Gastrocnemius medialis (tissue), 4 donors: Measurements from ENCODE around the gene BICD2.

ENCODE experiments used
- CTCF ChIP-seq, 5 experiments: fragments of 450-650 bp in 3 of 5; fragments of 200-600 bp in 2 of 5; sonication (generic) in 2 of 5; IDR thresholded peaks in 4 of 5; conservative IDR thresholded peaks in 1 of 5; 1 replicate in 4 of 5; 2 replicates in 1 of 5; pipeline ENCODE4 v1.5.1; 2016 to 2019; ENCODE audit warnings: antibody characterized with exemption in 5 of 5, mild to moderate bottlenecking in 3 of 5, moderate library complexity in 3 of 5
- POLR2A ChIP-seq, 2 donors: fragments of 450-650 bp; IDR thresholded peaks; one replicate each; pipeline ENCODE4 v1.6.1; 2017; ENCODE audit warnings: antibody characterized with exemption in 2 of 2, mild to moderate bottlenecking in 2 of 2, moderate library complexity in 2 of 2

GRCh38 chr9:92747459-92748232 lies 17.0 kb downstream of the BICD2 start:
- TF ChIP-seq CTCF (IDR thresholded peaks at IDR 0.05 in 4 of 5, conservative IDR thresholded peaks at IDR 0.05 in 1 of 5) = no peak
- TF ChIP-seq POLR2A (IDR thresholded peaks at IDR 0.05) = no peak
